ENCODE results near the gene PROCR. TPM values are rescaled to one million over a fixed set of nuclear protein-coding genes. Genes with fewer than 3 reads are reported as not detected.
A peak's percentile ranks its signal among the peaks of the same experiment; 100 is the strongest.

PROCR gene
- total and polyA plus RNA-seq, 9 of the 15 experiments (the other 6 are each of a cell fraction or from before 2014, with no cell fraction given), result 1.6 to 7.1 (median 4.0) TPM

DNA sequence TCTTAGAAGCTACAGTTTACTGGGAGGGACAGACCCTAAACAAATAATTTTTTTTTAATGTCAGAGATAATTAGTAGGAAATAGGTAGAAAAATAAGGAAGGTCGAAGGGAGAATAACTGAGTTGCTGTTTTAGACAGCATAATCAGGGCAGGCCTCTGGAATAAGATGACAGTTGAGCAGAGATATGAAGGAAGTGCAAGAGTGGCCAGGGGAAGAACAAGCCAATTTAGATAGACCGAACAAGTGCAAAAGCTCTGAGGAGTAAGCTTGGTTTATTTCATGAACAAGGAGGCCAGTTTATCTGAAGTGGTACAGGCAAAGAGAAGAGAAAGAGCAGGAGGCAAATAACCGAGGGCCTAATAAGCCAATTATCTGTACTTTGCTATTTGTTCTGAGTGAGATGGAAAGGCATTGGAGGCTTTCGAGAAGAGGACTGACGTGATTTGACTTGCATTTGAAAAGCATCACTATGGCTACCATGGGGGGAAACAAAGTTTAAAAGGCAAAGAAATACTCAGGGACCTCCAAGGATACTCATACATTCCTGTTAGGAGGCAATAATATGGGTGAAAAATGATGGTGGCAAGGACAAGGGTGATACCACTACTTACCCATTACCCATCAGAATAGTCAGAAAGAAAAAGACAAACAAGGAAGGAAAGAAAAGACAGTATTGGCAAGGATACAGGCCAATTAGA is 19.7 kb downstream of the PROCR start:
- H3K4me3 ChIP-seq, result no peak overlapping the region
- ChIA-PET CTCF (ENCODE audit: low intra/inter-chr PET ratio) (no interaction called here), POLR2A (no interaction called here)
- ATAC-seq (peak; percentile 63), FAIRE-seq (no peak), DNase-seq (ENCODE audit: extremely low read depth in 1 of 4, low spot score in 3 of 4) (peak in 1 of 4 experiments; percentile 39)
- H3K27ac ChIP-seq (ENCODE audit: extremely low read depth, low read depth, low read length), result peak overlapping the region; percentile 75
- TF ChIP-seq, protein P1, sequence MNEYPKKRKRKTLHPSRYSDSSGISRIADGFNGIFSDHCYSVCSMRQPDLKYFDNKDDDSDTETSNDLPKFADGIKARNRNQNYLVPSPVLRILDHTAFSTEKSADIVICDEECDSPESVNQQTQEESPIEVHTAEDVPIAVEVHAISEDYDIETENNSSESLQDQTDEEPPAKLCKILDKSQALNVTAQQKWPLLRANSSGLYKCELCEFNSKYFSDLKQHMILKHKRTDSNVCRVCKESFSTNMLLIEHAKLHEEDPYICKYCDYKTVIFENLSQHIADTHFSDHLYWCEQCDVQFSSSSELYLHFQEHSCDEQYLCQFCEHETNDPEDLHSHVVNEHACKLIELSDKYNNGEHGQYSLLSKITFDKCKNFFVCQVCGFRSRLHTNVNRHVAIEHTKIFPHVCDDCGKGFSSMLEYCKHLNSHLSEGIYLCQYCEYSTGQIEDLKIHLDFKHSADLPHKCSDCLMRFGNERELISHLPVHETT (CRISPR knock-in tag; conservative IDR thresholded peaks at IDR 0.05 in 1 of 2, IDR thresholded peaks at IDR 0.05 in 1 of 2), result 0 out of 4 replicates have a peak, but pooled peaks of 1 of the 2 experiments have one; percentile 15
- 0 out of 2 replicates have a peak, but pooled peaks have one; percentile 15 for TF ChIP-seq HDGF (IDR thresholded peaks at IDR 0.05)
- no peak for TF ChIP-seq SLC30A9 (CRISPR knock-in tag; IDR thresholded peaks at IDR 0.05)
- TF ChIP-seq, protein P2, sequence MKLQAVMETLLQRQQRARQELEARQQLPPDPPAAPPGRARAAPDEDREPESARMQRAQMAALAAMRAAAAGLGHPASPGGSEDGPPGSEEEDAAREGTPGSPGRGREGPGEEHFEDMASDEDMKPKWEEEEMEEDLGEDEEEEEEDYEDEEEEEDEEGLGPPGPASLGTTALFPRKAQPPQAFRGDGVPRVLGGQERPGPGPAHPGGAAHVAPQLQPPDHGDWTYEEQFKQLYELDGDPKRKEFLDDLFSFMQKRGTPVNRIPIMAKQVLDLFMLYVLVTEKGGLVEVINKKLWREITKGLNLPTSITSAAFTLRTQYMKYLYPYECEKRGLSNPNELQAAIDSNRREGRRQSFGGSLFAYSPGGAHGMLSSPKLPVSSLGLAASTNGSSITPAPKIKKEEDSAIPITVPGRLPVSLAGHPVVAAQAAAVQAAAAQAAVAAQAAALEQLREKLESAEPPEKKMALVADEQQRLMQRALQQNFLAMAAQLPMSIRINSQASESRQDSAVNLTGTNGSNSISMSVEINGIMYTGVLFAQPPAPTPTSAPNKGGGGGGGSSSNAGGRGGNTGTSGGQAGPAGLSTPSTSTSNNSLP (IDR thresholded peaks at IDR 0.05; ENCODE audit: borderline replicate concordance, low read depth, low read length), result no peak
- no peak for TF ChIP-seq TBP (optimal IDR thresholded peaks at IDR 0.05; ENCODE audit: low read depth, low read length)
- TF ChIP-seq TAF9B (IDR thresholded peaks at IDR 0.05; ENCODE audit: partially characterized antibody), result no peak
- TF ChIP-seq, protein P3, sequence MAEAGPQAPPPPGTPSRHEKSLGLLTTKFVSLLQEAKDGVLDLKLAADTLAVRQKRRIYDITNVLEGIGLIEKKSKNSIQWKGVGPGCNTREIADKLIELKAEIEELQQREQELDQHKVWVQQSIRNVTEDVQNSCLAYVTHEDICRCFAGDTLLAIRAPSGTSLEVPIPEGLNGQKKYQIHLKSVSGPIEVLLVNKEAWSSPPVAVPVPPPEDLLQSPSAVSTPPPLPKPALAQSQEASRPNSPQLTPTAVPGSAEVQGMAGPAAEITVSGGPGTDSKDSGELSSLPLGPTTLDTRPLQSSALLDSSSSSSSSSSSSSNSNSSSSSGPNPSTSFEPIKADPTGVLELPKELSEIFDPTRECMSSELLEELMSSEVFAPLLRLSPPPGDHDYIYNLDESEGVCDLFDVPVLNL (CRISPR knock-in tag; IDR thresholded peaks at IDR 0.05; ENCODE audit: low read depth), result no peak
- TF ChIP-seq ARID1B (IDR thresholded peaks at IDR 0.05), result peak; percentile 6; the same call in 1 of the 2 replicates
- no peak for TF ChIP-seq BACH1 (tag; IDR thresholded peaks at IDR 0.05)
- no peak for TF ChIP-seq ZFP30 (CRISPR knock-in tag; IDR thresholded peaks at IDR 0.05; ENCODE audit: borderline replicate concordance)
- TF ChIP-seq HDAC2 (IDR thresholded peaks at IDR 0.05), result peak; percentile 6; the same call in 1 of the 2 replicates
- TF ChIP-seq RFX1 (IDR thresholded peaks at IDR 0.05), result peak; percentile 28; the same call in 1 of the 2 replicates
- TF ChIP-seq CXXC5 (CRISPR knock-in tag; IDR thresholded peaks at IDR 0.05), result 0 out of 2 replicates have a peak, but pooled peaks have one; percentile 7
- peak overlapping the region; percentile 56 for H3K4me2 ChIP-seq (ENCODE audit: insufficient read depth, low read length)
- 30% methylated on average over 5 of the region's 5 CpGs for WGBS (ENCODE audit: insufficient coverage, low coverage, missing lambda C conversion rate)
- in situ Hi-C loops (cut with MboI) (loop anchor here (5.0 kb wide), 1 partner anchor 44 kb away; the partner anchor contains the start of gene EDEM2), intact Hi-C loops (cut with micrococcal nuclease) (loop anchor here (1.0 kb wide), 1 partner anchor 44 kb away; the partner anchor contains the start of gene EDEM2)
- peaks cover 22 to 33% of the 10 kb centered on the region in 2 experiments for H3K4me1 ChIP-seq (replicated peaks in 1 of 2; ENCODE audit: control insufficient read depth in 2 of 2, insufficient read depth in 2 of 2, low read length in 2 of 2)
- no peaks in the 10 kb centered on the region for H3K9me1 ChIP-seq (ENCODE audit: control insufficient read depth, insufficient read depth, low read length)
- no peaks in the 10 kb centered on the region for H3K79me2 ChIP-seq (ENCODE audit: control insufficient read depth, insufficient read depth, low read length)
- H3K9me3 ChIP-seq (replicated peaks; ENCODE audit: control insufficient read depth, insufficient read depth, low read depth, low read length), result peaks cover 2% of the 10 kb centered on the region; the same call in 1 of the 2 replicates
- 0 out of 4 replicates have a peak overlapping the region, but pooled peaks of 1 of the 2 experiments have one; percentile 10 for H3K9ac ChIP-seq (ENCODE audit: insufficient read depth in 1 of 2, low read depth in 2 of 2, low read length in 2 of 2)
- no peaks in the 10 kb centered on the region for H3K36me3 ChIP-seq (ENCODE audit: control insufficient read depth, insufficient read depth, low read length)
- BruUV-seq (replicated peaks), result no TSS peak
- H3K27me3 ChIP-seq (ENCODE audit: control insufficient read depth in 2 of 2, insufficient read depth in 2 of 2, low read length in 2 of 2), result no peaks in the 10 kb centered on the region
- H2AFZ ChIP-seq (ENCODE audit: low read depth, low read length), result peak overlapping the region; percentile 7; the same call in 1 of the 2 replicates
- H4K20me1 ChIP-seq (replicated peaks; ENCODE audit: control insufficient read depth, insufficient read depth, low read length), result no peaks in the 10 kb centered on the region
